ENCODE measurements around the gene NME7. TPM values are rescaled to one million over a fixed set of nuclear protein-coding genes. Genes with fewer than 3 reads are reported as not detected.

The NME7 gene
- total RNA-seq, 1 experiment from 2014 or later: 21.8 TPM

DNA sequence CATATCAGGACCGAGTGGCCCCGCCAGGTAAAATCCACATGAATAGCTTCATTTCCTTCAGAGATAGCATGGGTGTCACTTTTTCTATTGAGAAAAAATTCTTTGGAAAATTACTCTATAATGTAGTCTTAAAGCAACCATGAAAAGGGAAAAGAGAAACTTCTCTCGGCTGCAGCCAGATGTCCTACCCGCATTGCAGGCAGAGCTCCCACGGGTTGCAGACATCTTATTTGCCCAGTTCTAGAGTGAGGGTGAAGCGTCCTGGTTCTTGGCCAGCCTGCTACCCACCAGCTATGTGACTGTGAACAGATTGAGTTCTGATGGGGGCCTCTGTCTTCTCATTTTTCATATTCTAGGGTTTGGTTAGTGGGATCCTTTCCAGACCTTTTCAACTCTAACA lies 256.1 kb downstream of the NME7 start:
- RAD21 ChIA-PET (ENCODE audit: low non-redundant PET in 1 of 2, low total read pairs in 2 of 2, uncharacterized antibody in 2 of 2, unreplicated experiment in 2 of 2): no interaction called here
- Histone ChIP-seq H3K27ac (ENCODE audit: low read depth, low read length) (peak overlapping the region; percentile 65; the same call in 1 of the 2 replicates), H3K4me2 (ENCODE audit: low read length) (peak overlapping the region; percentile 76), H3K4me1 (ENCODE audit: control insufficient read depth in 1 of 2, insufficient read depth in 2 of 2, low read length in 2 of 2) (peaks cover 59 to 90% of the 10 kb centered on the region in 2 experiments), H3K36me3 (ENCODE audit: control insufficient read depth in 1 of 2, insufficient read depth in 2 of 2, low read length in 2 of 2) (peaks cover 11 to 22% of the 10 kb centered on the region in 2 experiments; a peak in 3 of 4 replicates), H2AFZ (ENCODE audit: low read depth, low read length, poor library complexity, severe bottlenecking) (no peak overlapping the region), H3K9me3 (ENCODE audit: control insufficient read depth in 1 of 2, insufficient read depth in 1 of 2, low read depth in 1 of 2, low read length in 2 of 2) (no peaks in the 10 kb centered on the region), H3K9ac (ENCODE audit: low read length) (peak overlapping the region; percentile 95), H3K27me3 (ENCODE audit: insufficient read depth, low read length) (no peaks in the 10 kb centered on the region), H3K9me2 (ENCODE audit: insufficient read depth) (no peaks in the 10 kb centered on the region), H3K4me3 (replicated peaks in 1 of 2; ENCODE audit: low read depth in 1 of 2, low read length in 2 of 2) (no peak overlapping the region), H3K79me2 (ENCODE audit: insufficient read depth, low read length) (peaks cover 92% of the 10 kb centered on the region), H4K20me1 (ENCODE audit: insufficient read depth) (no peaks in the 10 kb centered on the region)
- POLR2A ChIA-PET: no interaction called here
- BruUV-seq (replicated peaks): no TSS peak
- CTCF ChIA-PET: interaction anchor here (1.2 to 3.3 kb wide), 4 partner anchors 236 to 508 kb away, joined by 3 to 15 read pairs (median 4); no protein-coding TSS in a partner anchor
- intact Hi-C loops (cut with micrococcal nuclease): loop anchor here (5.0 to 10.0 kb wide), 2 partner anchors 236 to 767 kb away; no protein-coding TSS in a partner anchor
- DNase-seq (ENCODE audit: low read depth, low spot score) (no peak), ATAC-seq (no peak)
- TF ChIP-seq, protein P1, sequence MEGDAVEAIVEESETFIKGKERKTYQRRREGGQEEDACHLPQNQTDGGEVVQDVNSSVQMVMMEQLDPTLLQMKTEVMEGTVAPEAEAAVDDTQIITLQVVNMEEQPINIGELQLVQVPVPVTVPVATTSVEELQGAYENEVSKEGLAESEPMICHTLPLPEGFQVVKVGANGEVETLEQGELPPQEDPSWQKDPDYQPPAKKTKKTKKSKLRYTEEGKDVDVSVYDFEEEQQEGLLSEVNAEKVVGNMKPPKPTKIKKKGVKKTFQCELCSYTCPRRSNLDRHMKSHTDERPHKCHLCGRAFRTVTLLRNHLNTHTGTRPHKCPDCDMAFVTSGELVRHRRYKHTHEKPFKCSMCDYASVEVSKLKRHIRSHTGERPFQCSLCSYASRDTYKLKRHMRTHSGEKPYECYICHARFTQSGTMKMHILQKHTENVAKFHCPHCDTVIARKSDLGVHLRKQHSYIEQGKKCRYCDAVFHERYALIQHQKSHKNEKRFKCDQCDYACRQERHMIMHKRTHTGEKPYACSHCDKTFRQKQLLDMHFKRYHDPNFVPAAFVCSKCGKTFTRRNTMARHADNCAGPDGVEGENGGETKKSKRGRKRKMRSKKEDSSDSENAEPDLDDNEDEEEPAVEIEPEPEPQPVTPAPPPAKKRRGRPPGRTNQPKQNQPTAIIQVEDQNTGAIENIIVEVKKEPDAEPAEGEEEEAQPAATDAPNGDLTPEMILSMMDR (IDR thresholded peaks at IDR 0.05 in 2 of 3, conservative IDR thresholded peaks at IDR 0.05 in 1 of 3; ENCODE audit: borderline replicate concordance in 1 of 3, insufficient read depth in 1 of 3, low read depth in 2 of 3, low read length in 2 of 3): no peak
- TF ChIP-seq, protein P2, sequence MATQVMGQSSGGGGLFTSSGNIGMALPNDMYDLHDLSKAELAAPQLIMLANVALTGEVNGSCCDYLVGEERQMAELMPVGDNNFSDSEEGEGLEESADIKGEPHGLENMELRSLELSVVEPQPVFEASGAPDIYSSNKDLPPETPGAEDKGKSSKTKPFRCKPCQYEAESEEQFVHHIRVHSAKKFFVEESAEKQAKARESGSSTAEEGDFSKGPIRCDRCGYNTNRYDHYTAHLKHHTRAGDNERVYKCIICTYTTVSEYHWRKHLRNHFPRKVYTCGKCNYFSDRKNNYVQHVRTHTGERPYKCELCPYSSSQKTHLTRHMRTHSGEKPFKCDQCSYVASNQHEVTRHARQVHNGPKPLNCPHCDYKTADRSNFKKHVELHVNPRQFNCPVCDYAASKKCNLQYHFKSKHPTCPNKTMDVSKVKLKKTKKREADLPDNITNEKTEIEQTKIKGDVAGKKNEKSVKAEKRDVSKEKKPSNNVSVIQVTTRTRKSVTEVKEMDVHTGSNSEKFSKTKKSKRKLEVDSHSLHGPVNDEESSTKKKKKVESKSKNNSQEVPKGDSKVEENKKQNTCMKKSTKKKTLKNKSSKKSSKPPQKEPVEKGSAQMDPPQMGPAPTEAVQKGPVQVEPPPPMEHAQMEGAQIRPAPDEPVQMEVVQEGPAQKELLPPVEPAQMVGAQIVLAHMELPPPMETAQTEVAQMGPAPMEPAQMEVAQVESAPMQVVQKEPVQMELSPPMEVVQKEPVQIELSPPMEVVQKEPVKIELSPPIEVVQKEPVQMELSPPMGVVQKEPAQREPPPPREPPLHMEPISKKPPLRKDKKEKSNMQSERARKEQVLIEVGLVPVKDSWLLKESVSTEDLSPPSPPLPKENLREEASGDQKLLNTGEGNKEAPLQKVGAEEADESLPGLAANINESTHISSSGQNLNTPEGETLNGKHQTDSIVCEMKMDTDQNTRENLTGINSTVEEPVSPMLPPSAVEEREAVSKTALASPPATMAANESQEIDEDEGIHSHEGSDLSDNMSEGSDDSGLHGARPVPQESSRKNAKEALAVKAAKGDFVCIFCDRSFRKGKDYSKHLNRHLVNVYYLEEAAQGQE (IDR thresholded peaks at IDR 0.05; ENCODE audit: low read depth): no peak
- TF ChIP-seq SP1 (IDR thresholded peaks at IDR 0.05; ENCODE audit: low read depth): no peak
- no peak for TF ChIP-seq SIN3A (IDR thresholded peaks at IDR 0.05; ENCODE audit: low read depth)
